Choroid plexus epithelial cell (primary cell): ENCODE data around the gene RALGDS.

Source experiments
- DNase-seq: peaks from one replicate; pipeline ENCODE4 v3.0.0-alpha.2; 2010; ENCODE audit warnings: low read depth
- H3K4me3 ChIP-seq: 2 replicates; pipeline ENCODE4 v1.5.1; 2011; ENCODE audit warnings: low read depth, mild to moderate bottlenecking, control low read depth, low read length, moderate library complexity
- TF ChIP-seq, protein P1 (sequence below): conservative IDR thresholded peaks from 2 replicates; pipeline ENCODE4 v1.5.1; 2011; ENCODE audit warnings: low read depth, mild to moderate bottlenecking, control low read depth, inconsistent platforms, low read length, moderate library complexity

RALGDS gene

DNA sequence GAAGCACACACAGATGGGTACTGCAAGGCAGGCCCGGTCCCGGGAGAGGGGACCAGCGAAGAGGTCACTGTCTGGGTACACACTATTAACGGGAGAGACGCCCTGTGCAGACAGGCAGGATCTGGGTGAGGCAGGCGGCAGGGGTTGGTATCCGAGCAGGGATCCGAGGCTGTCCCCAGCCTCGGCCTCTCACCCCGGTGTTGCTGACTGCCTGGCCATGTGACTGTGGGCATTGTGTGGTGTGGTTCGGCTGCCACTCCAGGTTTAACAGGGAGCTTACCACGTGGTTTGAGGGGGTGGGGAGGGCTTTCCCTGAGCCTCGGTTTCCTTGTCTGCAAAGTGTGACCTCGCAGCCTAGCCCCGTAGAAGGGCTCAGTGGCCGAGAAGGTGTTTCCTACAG, 11.1 kb upstream of the RALGDS start:
- TF ChIP-seq, protein P1, sequence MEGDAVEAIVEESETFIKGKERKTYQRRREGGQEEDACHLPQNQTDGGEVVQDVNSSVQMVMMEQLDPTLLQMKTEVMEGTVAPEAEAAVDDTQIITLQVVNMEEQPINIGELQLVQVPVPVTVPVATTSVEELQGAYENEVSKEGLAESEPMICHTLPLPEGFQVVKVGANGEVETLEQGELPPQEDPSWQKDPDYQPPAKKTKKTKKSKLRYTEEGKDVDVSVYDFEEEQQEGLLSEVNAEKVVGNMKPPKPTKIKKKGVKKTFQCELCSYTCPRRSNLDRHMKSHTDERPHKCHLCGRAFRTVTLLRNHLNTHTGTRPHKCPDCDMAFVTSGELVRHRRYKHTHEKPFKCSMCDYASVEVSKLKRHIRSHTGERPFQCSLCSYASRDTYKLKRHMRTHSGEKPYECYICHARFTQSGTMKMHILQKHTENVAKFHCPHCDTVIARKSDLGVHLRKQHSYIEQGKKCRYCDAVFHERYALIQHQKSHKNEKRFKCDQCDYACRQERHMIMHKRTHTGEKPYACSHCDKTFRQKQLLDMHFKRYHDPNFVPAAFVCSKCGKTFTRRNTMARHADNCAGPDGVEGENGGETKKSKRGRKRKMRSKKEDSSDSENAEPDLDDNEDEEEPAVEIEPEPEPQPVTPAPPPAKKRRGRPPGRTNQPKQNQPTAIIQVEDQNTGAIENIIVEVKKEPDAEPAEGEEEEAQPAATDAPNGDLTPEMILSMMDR = no peak
- no peak for DNase-seq
- no peak overlapping the region for H3K4me3 ChIP-seq

DNA sequence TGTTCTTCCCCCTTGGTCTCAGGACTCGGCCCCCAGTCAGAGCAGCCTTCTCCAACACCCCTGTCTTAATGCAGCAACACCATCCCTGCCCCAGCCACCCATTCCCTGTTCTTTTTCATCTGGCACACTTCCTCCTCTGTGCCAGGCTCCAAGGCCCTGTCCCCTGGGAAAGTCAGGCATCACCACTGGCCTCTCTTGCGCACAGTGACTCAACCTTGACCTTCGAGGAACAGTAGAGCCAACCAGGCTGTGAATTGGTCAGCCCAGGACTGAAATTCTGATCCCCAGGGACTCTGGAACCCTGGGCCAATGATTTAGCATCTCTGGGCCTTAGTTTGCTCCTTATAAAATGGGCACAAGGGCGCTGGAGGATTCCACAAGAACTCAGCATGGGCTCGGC, 10.5 kb upstream of the RALGDS start:
- H3K4me3 ChIP-seq = no peak overlapping the region
- TF ChIP-seq, protein P1 = no peak
- no peak for DNase-seq

DNA sequence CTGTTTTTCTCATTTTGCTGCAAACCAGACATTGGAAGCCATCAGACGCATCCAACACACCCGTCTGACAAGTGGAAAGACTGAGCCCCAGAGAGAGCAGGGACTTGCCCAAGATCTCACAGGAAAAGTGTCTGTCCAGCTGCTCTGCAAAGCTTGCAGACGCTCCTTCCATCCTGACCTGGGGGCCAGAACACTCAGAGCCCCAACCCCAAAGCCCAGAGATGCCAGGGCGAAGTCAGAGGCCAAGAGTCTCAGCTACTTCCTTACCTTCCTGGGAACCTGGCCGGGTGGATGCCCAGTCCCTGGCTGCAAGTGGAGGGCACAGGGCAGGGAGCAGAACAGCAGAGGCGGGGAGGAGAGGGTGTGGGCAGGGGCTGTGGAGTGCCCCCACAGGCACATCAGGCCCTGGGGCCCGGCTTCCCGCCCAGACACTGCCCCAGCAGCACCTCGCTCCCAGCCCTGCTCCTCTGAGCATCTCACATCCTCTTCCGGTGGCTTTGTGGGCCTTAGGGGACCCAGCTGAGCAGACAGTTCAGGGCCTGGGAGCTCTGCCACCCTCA, 9.7 kb upstream of the RALGDS start:
- no peak overlapping the region for H3K4me3 ChIP-seq
- TF ChIP-seq, protein P1 = no peak

DNA sequence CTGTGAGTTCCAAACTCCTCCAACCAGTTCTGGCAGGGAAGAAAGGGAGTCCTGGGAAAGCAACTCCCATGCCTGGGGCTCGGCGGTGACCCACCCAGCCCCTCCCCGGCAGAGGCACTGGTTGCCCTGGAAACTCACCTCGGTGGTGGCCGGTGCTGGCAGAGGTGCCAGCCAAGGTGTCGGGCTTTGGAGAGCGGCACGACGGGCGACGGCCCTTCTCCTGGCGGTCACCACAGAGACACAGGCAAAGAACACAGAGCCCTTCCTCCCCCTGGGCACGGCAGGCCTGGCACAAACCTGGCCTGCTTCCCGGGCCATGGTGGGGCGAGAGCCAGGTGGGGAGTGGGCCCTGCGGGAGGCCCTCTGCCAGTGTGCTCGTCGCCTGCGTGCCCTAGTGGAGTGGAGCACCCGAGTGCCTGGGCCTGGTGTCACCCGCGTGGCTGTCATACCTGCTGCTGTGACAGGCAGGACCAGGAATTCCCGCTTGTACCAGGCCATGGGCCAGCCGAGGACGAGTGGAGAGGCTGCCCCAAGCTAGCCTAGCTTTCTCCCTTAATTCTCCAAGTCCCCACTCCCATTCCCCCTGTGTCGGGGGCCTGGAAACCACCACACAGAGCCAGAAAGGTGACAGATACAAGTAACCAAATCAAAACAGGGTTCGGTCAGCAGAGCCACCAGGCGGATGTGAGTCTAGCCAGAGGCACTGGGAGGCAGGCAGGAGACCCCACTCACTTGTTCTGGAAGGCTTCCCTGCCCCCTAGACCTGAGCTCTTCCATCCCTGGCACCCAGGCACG, 8.2 kb upstream of the RALGDS start:
- TF ChIP-seq, protein P1 = no peak
- no peak overlapping the region for H3K4me3 ChIP-seq
- no peak for DNase-seq

More for the DNA sequence above, 9.7 kb upstream of the RALGDS start:
- DNase-seq = no peak

DNA sequence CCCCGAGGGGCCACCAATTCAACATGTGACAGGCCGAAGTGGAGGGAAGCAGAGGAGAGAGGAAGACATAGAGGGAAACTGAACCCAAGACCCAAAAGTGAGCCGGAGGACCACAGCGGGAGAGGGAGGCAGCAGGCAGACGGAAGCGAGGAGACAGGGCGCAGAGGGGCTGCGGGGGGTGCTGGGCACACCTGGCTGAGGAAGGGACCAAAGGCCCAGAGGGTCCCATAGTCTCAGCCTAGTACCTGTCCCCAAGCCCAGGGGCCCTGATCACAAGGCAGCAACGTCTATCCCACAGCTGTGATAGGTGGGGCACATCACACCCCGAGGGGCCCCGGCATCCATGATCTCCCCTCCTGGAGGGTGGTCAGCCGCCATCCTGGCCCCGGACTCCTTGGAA, 7.1 kb upstream of the RALGDS start:
- no peak overlapping the region for H3K4me3 ChIP-seq
- no peak for DNase-seq
- TF ChIP-seq, protein P1 = no peak

DNA sequence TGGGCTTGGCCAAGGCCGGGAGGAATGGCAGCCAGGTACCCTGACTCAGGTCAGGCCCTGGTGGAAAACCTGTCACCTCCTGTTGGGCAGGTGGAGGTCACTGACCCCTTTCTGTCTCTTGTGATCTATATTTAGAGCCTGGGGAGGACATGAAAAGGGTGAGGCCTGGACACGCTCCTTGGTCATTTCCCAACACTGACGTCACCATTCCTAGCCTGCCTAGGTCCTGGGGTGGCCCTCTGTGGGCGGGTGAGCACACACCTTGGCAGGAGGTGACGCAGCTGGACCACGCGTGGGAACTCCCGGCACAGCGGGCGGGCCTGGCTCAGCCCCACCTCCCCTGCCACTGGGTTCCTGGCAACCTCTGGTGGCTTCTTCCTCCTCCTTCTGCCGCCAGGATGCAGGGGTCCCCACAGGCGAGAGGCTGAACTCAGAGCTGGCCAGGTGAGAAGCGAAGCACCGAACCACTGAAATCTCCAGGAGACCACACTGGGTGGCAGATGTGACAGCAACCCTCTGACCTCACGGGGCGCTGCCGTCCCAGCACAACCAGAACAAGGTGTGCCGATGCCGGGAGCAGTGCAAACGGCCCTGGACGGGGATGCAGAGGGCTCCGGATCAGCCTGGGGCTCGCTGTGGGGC, 6.4 kb upstream of the RALGDS start:
- no peak overlapping the region for H3K4me3 ChIP-seq
- no peak for DNase-seq
- TF ChIP-seq, protein P1 = no peak
